ENCODE measurements around the gene TPCN2.

DNA sequence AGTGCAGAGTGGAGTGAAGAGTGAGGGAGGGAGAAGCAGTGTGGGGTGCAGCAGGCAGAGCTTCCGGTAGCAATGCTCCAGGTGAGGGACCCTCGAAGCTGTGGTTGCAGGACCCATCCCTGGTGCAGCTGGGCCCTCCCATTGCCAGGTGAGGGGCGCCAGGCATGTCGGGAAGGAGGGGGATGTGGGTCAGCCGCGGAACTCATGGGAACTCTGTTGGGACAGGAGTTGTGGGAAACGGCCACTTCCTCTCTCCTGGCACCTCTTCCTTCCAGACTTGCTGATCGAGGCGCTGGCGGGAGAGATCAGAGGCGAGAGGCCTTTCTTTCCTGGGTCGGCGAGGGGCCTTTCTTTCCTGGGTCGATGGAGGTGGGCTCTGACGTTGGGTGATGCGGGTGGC, 48.5 kb downstream of the TPCN2 start:
- TF ChIP-seq, protein P1, sequence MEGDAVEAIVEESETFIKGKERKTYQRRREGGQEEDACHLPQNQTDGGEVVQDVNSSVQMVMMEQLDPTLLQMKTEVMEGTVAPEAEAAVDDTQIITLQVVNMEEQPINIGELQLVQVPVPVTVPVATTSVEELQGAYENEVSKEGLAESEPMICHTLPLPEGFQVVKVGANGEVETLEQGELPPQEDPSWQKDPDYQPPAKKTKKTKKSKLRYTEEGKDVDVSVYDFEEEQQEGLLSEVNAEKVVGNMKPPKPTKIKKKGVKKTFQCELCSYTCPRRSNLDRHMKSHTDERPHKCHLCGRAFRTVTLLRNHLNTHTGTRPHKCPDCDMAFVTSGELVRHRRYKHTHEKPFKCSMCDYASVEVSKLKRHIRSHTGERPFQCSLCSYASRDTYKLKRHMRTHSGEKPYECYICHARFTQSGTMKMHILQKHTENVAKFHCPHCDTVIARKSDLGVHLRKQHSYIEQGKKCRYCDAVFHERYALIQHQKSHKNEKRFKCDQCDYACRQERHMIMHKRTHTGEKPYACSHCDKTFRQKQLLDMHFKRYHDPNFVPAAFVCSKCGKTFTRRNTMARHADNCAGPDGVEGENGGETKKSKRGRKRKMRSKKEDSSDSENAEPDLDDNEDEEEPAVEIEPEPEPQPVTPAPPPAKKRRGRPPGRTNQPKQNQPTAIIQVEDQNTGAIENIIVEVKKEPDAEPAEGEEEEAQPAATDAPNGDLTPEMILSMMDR (IDR thresholded peaks at IDR 0.05; ENCODE audit: insufficient read depth, low read length, poor library complexity, severe bottlenecking) = no peak
- TF ChIP-seq EZH2phosphoT487 (conservative IDR thresholded peaks at IDR 0.05; ENCODE audit: low read length) = no peak

All from SU-DHL-6 (cell line).